Transverse colon (tissue), 4 donors: ENCODE data around the gene RPS6KA2. TPM values are rescaled to one million over a fixed set of nuclear protein-coding genes. Genes with fewer than 3 reads are reported as not detected.

Experiments used
- DNase-seq: peaks from one replicate; pipeline ENCODE4 v3.0.0-alpha.2; 2019
- H3K27ac ChIP-seq, 4 donors: fragments of 200-600 bp; sonication (generic); 2 replicates each; pipeline ENCODE4 v1.5.1; 2016 to 2018; ENCODE audit warnings: inconsistent platforms in 4 of 4
- H3K27me3 ChIP-seq: fragments of 200-600 bp; sonication (generic); 2 replicates; pipeline ENCODE4 v1.5.1; 2017; ENCODE audit warnings: inconsistent platforms
- H3K36me3 ChIP-seq, 4 donors: fragments of 200-600 bp; sonication (generic); 2 replicates each; pipeline ENCODE4 v1.5.1; 2017 to 2019; ENCODE audit warnings: inconsistent platforms in 4 of 4
- H3K4me1 ChIP-seq, 4 donors: fragments of 200-600 bp; sonication (generic); 2 replicates each; pipeline ENCODE4 v1.5.1; 2017 to 2020; ENCODE audit warnings: inconsistent platforms in 4 of 4
- H3K4me3 ChIP-seq, 4 donors: fragments of 200-600 bp; sonication (generic); 1 replicate in 1 of 4; 2 replicates in 3 of 4; pipeline versions ENCODE4 v1.5.1 to v1.6.1; 2017 to 2019; ENCODE audit warnings: inconsistent platforms in 4 of 4
- H3K9me3 ChIP-seq, 2 donors: fragments of 200-600 bp; sonication (generic); 2 replicates each; pipeline ENCODE4 v1.5.1; 2017 to 2019; ENCODE audit warnings: inconsistent platforms in 2 of 2
- CTCF ChIP-seq, 5 experiments: fragments of 200-600 bp in 3 of 5; fragments of 450-650 bp in 2 of 5; sonication (generic) in 3 of 5; IDR thresholded peaks; 1 replicate in 2 of 5; 2 replicates in 3 of 5; pipeline ENCODE4 v1.5.1; 2016 to 2017; ENCODE audit warnings: antibody characterized with exemption in 5 of 5, inconsistent platforms in 3 of 5, mild to moderate bottlenecking in 2 of 5, moderate library complexity in 1 of 5
- EP300 ChIP-seq: sonication (generic); formaldehyde crosslinking; IDR thresholded peaks from one replicate; pipeline ENCODE4 v1.6.1; 2017; ENCODE audit warnings: antibody characterized with exemption, low read depth
- POLR2A ChIP-seq: fragments of 450-650 bp; IDR thresholded peaks from one replicate; pipeline ENCODE4 v1.6.1; 2016; ENCODE audit warnings: antibody characterized with exemption, mild to moderate bottlenecking, moderate library complexity
- POLR2AphosphoS5 ChIP-seq, 3 donors: sonication (generic); formaldehyde crosslinking; IDR thresholded peaks; one replicate each; pipeline ENCODE4 v1.6.1; 2016; ENCODE audit warnings: antibody characterized with exemption in 3 of 3
- WGBS, 2 donors: methylation state at CpG; one replicate each; pipeline ENCODE4 v1.1.5; 2018; ENCODE audit warnings: low coverage in 1 of 2; 5-methylcytosine and 5-hydroxymethylcytosine counted together
- in situ Hi-C, 4 donors: fragments of 200-750 bp; cut with MboI; loops; one replicate each; pipeline versions ENCODE4 v1.15.0 to v1.15.1; 2017; ENCODE audit warnings: low sequenced_read_pairs in 3 of 4, low pct_ligation_motif_present in 1 of 4, low pct_unique_long_range_greater_than_20kb in 1 of 4
- intact Hi-C: fragments of 100-400 bp; cut with DNase I; formaldehyde crosslinking; loops from one replicate; pipeline ENCODE4 v1.15.1; 2023; ENCODE audit warnings: low total_unique reads
- total RNA-seq, 4 donors: library from RNA; depleted of rRNA; stranded (reverse); fragments of >200 nt; gene quantifications; one replicate each; pipeline ENCODE4 v1.1.0, GENCODE V29; 2016

The RPS6KA2 gene
- total RNA-seq, 4 donors from 2014 or later = 9.6 to 41.1 (median 15.4) TPM

- H3K4me1 ChIP-seq = no peaks in the 10 kb centered on the region
- no peaks in the 10 kb centered on the region for H3K9me3 ChIP-seq
- TF ChIP-seq POLR2AphosphoS5 (IDR thresholded peaks at IDR 0.05) (no peak), CTCF (IDR thresholded peaks at IDR 0.05) (no peak), POLR2A (no peak), EP300 (no peak)
- in situ Hi-C loops = no loop called here
- H3K4me3 ChIP-seq = no peak overlapping the region
- H3K27me3 ChIP-seq = no peaks in the 10 kb centered on the region
- DNase-seq = no peak
- H3K27ac ChIP-seq = no peak overlapping the region
- intact Hi-C loops = no loop called here
- H3K36me3 ChIP-seq = no peaks in the 10 kb centered on the region
- 89 to 95% methylated on average over 3 to 4 of the region's 4 CpGs for WGBS, 2 donors
Observed at GRCh38 chr6:166527849-166528248, 99.2 kb downstream of the RPS6KA2 start.

- DNase-seq = no peak
- no peak overlapping the region for H3K4me3 ChIP-seq
- 80 to 93% methylated on average over 3 to 10 of the region's 10 CpGs for WGBS, 2 donors
- in situ Hi-C loops = no loop called here
- no peaks in the 10 kb centered on the region for H3K36me3 ChIP-seq
- H3K9me3 ChIP-seq = no peaks in the 10 kb centered on the region
- intact Hi-C loops = no loop called here
- TF ChIP-seq EP300 (no peak), POLR2AphosphoS5 (IDR thresholded peaks at IDR 0.05) (no peak), CTCF (IDR thresholded peaks at IDR 0.05) (no peak), POLR2A (no peak)
- no peaks in the 10 kb centered on the region for H3K4me1 ChIP-seq
- H3K27ac ChIP-seq = no peak overlapping the region
- H3K27me3 ChIP-seq = no peaks in the 10 kb centered on the region
Observed at GRCh38 chr6:166526937-166527336, 100.1 kb downstream of the RPS6KA2 start.

- intact Hi-C loops = no loop called here
- Histone ChIP-seq H3K27me3 (no peaks in the 10 kb centered on the region), H3K4me3 (no peak overlapping the region), H3K4me1 (no peaks in the 10 kb centered on the region), H3K27ac (no peak overlapping the region), H3K9me3 (no peaks in the 10 kb centered on the region), H3K36me3 (no peaks in the 10 kb centered on the region)
- TF ChIP-seq POLR2AphosphoS5 (IDR thresholded peaks at IDR 0.05) (no peak), CTCF (IDR thresholded peaks at IDR 0.05) (no peak), POLR2A (no peak), EP300 (no peak)
- WGBS, 2 donors = 88 to 89% methylated on average over 9 of the region's 9 CpGs
- in situ Hi-C loops = no loop called here
- DNase-seq = no peak
Observed at GRCh38 chr6:166525567-166525966, 101.5 kb downstream of the RPS6KA2 start.

GRCh38 chr6:166523782-166524559, 103.1 kb downstream of the RPS6KA2 start:
- TF ChIP-seq POLR2AphosphoS5 (IDR thresholded peaks at IDR 0.05) (no peak), EP300 (no peak), CTCF (IDR thresholded peaks at IDR 0.05) (no peak), POLR2A (no peak)
- intact Hi-C loops (no loop called here), in situ Hi-C loops (no loop called here)
- DNase-seq = no peak
- Histone ChIP-seq H3K27me3 (no peaks in the 10 kb centered on the region), H3K9me3 (no peaks in the 10 kb centered on the region), H3K4me3 (no peak overlapping the region), H3K4me1 (no peaks in the 10 kb centered on the region), H3K36me3 (no peaks in the 10 kb centered on the region), H3K27ac (no peak overlapping the region)
- WGBS, 2 donors = 82 to 86% methylated on average over 5 to 16 of the region's 16 CpGs
